Islet of Langerhans (tissue), 1 donor: Measurements from ENCODE around the gene NUBP2.
"Not testable (repeated sequence)": the region's sequence is repeated elsewhere in the genome, so short reads cannot be mapped to it uniquely, and the experiment has no call there.

Experiments
- FAIRE-seq: peaks from one replicate; lab custom pipeline; 2011; peaks lifted over from hg19 to GRCh38; lab: Jason Lieb, UNC

The NUBP2 gene

DNA sequence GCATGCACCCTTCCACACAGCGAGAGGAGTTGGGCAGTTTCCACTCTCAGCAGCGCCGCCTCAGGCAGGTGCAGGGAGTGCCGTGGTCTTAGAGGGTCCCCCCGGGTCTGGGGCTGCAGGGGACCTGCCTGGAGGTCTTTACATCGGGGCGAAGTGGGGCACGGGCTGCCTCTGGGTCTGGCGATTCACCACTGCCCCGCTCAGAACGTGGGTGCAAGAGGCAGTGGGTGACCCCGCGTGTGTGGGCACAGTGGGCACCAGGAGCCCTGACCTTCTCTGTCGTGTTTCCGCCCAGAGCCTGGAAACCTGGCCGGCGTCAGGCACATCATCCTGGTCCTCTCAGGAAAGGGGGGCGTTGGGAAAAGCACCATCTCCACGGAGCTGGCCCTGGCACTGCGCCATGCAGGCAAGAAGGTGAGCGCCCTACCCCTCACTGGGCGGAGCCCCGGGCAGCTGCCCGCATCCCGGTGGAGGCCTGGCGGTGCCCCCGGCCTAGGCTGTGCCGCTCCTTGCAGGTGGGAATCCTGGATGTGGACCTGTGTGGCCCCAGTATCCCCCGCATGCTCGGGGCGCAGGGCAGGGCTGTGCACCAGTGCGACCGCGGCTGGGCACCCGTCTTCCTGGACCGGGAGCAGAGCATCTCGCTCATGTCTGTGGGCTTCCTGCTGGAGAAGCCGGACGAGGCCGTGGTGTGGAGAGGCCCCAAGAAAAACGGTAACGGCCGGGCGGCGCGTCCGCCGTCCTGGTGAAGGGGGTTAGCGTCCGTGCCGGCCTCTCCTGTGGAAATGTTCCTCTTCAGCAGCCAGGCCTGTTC lies 3.7 kb downstream of the NUBP2 start:
- FAIRE-seq = no peak

DNA sequence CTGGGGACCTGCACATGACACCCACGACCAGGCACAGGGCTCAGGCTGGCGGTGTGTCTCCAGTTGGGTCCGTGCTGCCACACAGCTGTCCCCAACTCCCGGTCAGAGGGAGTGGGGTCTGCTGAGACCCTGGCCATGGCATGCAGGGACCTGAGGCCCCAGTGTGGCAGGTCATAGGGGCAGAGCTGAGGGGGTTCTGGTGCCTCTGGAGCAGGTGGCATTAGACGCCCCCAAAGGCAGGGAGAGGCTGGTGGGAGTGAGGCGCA lies 4.2 kb downstream of the NUBP2 start:
- no peak for FAIRE-seq

DNA sequence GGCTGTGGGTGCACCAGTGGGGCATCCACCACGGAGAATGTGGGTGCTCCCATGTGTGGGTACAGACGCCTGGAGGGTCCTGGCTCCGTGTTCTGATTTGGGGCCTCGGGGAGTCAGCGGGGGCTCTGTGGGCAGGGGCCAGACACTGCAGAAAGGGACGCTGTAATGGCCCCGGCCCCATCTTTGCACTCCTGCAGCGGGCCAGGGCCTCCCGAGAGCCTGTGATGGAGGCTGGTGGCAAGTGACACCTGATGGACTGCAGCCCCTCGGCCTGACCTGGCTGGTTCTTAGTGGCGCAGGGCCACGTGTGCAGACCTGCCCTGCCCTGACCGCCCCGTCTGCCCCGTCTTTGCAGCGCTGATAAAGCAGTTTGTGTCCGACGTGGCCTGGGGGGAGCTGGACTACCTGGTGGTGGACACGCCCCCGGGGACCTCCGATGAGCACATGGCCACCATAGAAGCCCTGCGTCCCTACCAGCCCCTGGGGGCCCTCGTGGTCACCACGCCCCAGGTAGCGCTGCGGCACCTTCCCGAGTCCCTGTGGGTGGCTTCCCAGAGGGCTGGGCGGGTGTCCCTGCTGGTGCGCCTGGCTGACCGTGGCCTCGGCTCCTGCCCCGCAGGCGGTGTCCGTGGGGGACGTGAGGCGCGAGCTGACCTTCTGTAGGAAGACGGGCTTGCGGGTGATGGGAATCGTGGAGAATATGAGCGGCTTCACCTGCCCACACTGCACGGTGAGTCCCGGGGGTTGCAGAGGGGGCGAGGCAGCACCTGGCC lies 4.7 kb downstream of the NUBP2 start:
- no peak for FAIRE-seq

DNA sequence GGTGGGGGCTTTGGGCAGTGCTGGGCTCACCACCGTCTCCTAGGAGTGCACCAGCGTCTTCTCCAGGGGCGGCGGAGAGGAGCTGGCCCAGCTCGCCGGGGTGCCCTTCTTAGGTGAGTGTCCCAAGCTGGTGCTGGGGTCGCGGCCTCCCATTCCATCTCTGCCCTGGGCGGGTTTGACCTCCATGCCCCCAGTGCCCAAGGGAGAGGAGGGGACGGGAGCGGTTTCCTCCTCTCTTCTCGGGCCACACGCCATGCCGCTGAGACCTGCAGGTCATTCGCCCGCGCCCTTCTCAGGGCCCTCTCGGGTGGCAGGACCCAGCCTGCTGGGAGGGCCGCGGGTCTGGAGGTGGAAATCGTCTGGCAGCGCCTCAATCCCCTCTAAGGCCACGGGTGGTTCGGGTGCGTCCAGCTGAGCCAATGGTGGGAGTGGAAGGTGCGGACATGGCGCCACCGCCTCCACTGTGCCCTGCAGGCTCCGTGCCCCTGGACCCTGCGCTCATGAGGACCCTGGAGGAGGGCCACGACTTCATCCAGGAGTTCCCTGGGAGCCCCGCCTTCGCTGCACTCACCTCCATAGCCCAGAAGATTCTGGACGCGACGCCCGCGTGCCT lies 5.4 kb downstream of the NUBP2 start:
- FAIRE-seq = no peak

DNA sequence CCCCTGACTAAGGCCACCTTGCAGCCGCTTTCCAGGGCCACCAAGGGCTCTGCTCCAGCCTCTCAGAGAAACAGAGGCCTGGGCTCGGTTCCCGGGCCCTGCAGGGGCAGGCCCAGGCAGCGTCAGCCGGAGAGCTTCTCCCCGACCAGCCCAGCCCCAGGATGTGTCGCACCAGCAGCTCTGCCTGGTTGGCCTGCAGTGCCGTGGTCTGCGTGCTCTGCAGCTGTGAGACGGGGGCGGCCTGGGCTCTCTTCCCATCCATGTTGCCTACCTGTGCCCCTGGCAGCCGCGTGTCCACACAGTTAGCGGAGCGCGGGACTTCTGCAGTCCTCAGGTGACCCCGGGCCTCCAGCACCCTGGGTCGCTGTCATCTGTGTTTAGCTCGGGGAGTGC lies 5.9 kb downstream of the NUBP2 start:
- no peak for FAIRE-seq

DNA sequence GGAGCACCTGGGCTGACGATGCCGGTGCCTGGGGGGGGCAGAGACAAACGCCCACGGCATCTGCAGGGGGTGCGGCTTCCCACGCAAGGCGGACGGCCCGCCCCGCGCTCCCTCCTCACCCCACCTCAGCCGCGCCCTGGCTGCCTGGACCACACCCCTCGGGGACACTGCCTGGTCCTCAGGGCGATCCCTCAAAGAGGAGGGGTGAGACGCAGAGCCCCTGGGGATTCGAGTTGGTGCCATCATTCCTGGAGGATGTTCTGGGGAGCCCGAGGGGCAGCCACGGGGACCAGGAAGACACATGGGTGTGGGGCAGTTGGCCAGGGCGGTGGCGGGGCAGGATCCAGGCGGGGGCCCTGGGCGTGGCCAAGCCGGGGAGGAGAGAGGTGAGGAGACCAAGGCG lies 6.9 kb downstream of the NUBP2 start:
- FAIRE-seq = no peak

DNA sequence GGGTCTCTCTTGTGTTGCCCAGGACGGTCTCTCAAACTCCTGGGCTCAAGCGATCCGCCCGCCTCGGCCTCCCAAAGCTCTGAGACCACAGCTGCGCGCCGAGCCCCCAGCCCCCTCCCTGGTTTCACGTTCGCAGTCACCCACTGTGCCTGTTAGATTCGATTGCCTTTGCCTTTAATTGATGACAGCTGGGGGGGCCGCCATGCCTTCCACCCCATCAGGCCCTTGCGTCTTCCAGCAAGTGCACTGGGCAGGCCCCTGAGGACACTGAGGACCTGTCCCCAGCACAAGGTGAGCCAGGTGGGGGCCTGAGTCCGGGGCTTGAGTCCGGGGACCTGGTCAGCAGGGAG lies 7.5 kb downstream of the NUBP2 start:
- no peak for FAIRE-seq

DNA sequence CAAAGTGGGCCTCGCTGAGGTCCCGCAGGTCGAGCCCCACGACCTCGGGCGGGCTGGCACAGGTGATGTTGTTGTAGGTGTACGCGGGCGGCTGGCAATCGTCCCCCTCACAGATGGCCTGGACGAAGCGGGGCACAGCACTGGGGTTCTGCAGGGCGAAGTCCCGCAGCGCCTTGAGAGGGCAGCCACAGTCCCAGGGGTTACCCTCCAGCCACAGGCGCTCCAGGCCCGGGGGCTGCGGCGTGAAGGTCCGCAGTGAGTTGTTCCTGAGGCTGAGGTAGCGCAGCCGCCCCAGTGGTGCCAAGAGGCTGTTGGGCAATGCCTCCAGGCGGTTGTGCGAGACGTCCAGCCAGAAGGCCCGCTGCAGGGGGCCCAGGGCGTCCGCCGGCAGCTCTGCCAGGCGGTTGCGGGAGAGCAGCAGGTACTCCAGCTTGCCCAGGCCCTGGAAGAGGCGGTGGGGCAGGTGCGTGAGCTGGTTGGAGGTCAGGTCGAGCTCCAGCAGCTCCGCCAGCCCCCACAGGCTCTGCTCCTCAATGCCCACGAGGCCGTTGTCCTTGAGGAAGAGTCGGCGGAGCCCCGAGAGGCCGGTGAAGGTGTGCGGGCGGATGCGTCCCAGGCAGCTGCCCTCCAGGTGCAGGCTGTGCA lies 8.0 kb downstream of the NUBP2 start:
- FAIRE-seq = no peak

DNA sequence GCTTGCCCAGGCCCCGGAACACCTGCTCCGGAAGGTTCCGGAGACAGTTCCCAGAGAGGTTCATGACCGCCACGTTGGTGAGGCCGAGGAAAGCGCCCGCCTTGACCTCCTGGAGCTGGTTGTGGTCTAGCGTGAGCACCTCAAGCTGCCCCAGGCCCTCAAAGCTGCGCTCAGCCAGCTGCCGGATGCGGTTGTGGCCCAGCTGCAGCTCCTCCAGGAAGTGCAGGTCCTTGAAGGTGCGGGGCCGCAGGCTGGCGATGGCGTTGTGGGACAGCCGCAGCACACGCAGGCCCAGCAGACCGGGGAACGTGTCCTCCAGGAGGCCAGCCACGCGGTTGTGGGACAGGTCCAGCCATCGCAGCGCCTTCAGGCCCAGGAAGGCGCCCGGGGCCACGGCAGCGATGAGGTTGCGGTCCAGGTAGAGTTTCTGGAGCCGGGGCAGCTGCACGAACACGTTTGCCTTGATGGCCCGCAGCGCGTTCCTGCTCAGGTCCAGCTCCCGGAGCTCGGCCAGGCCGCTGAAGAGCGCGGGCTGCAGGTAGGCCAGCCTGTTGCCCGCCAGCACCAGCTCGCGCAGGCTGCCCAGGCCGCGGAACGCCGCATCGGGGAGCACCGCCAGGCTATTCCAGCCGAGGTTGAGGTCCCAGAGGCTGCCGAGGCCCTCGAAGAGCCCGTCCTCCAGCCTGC lies 8.6 kb downstream of the NUBP2 start:
- no peak for FAIRE-seq

DNA sequence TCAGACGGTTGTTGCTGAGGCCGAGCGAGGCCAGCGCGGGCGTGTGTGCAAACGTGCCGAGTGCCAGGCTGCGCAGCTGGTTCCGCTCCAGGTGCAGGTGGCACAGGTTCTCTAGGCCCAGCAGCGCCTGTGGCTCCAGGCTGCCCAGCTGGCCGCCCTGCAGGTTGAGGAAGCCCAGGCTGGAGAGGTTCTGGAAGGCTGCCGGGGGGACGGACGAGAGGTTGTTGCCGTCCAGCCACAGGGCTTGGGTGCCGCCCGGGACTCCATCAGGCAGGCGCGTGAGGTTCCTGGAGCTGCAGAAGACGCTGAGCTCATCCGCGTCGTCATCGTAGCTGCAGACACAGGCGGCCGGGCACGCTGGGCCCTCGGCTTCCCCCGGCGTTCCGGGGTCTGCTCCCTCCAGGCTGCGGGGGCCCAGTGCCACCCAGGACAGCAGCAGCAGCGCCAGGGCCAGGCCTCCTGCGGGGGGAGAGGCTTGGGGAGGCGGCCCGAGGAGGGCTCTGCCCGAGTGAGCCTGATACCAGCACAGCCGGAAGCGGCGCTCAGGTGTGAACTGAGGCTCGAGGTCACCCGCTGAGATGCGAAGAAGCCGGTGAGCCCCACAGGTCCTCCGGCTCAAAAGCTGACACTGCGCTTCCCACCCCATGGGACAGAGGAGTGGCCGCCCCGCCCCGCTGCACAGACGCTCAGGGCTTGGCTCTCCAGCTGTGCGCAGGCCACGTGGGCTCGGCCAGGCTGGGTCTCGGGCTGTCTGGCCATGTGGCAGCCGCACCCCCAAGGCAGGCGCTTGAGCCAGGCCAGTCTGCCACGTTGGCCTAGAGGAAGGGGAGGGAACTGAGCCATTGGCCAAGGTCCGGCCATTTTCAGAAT lies 9.4 kb downstream of the NUBP2 start:
- FAIRE-seq = no peak

DNA sequence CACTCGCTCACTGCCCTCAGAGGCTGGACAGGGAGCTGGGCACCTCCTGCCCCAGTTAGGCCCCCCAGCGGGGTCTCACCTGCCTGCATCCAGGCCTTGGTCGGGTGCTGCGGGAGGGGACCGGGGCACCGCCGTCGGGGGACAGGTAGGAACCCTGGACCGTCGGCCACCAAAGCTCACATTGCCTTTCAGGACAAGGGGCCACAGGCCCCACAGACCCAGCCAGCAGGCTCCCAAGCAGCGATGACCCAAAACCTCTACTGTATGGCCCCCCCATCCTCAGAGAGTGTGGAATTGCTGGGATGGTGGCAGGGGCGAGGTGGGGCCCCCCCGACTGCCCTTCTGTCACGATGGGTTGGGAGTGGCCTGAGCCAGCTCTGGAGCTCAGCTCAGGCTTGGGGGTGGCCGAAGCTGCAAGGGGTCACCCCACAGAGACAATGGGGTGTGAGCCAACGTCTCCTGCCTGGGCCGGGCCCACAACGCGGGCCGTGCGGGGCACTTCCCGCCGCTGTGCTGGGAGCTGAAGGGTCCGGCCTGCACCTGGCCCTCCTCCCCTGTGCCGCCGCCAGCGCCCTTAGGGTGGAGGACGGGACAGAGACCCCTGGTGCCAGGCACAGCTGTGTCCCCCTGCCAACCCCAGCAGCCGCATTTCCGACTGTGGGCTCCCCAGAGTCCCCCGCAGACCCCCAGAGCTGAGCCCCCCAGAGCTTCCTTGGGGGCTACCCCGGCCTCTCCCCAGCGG lies 10.2 kb downstream of the NUBP2 start:
- FAIRE-seq = no peak

DNA sequence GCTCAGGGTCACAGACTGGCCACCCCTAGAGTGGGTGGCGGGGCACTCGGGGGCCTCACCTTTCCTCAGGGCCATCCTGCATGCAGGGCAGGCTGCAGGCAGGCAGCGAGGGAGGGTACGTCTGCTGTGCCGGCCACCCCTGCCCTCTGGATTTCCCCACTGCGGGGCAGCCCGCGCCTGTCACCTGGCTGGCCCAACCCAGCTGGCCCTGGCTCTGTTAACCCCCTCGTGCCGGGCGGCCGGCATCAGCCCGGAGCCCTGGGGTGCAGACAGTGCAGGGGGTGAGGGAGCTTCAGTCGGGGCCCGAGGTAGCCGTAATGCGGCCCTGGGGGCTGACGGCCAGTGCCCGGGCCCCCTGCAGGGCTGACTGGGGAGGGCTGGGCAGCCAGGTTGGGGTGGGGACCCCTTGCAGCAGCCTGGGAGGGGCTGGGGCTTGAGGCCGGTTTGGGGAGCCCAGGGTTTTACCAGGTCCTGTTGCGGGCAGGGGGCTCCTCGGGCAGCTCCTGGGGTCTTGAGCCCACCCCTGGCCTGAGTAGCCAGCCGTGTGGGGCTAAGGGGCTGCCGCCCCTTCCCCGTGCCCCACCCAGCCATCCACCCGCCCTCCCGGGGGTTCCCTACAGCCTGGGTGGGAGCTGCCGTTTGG lies 10.9 kb downstream of the NUBP2 start, which contains the start of gene IGFALS:
Gene IGFALS, minus strand, starts transcription at position 128 of the 643 bp plus-strand sequence. Its CDS starts 53 bp downstream, at position 75.
- FAIRE-seq = no peak

DNA sequence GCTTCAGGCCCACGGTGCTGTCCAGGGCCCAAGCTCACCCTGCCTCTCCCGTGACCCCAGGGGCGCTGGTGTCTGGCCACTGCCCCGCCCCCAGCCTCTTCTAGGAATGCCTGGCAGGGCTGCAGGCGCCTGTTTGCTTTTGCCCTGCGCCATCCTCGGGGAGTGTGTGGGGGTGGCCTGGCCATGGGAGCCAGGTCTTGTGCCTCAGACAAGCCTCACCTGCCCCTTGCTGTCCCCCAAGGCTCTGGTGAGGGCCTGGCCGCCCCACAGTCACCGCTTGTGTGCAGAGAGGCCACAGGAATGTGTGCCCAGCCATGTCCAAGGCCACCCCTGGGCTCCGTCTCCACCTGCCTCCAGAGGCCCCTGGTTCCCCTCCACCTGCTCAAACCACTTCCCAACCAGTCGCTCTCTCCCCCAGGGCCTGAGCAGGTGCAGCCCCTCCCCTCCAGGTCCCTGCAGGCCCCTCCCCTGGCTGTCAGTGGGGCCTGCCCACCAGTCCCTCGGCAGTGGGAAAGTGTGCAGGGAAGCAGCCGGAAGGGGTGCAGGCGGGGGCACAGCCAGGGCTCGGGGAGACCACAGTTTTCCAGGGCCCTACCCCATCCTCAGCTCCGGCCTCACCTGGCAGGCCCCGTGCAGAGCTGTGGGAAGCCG lies 11.6 kb downstream of the NUBP2 start:
- FAIRE-seq = no peak

DNA sequence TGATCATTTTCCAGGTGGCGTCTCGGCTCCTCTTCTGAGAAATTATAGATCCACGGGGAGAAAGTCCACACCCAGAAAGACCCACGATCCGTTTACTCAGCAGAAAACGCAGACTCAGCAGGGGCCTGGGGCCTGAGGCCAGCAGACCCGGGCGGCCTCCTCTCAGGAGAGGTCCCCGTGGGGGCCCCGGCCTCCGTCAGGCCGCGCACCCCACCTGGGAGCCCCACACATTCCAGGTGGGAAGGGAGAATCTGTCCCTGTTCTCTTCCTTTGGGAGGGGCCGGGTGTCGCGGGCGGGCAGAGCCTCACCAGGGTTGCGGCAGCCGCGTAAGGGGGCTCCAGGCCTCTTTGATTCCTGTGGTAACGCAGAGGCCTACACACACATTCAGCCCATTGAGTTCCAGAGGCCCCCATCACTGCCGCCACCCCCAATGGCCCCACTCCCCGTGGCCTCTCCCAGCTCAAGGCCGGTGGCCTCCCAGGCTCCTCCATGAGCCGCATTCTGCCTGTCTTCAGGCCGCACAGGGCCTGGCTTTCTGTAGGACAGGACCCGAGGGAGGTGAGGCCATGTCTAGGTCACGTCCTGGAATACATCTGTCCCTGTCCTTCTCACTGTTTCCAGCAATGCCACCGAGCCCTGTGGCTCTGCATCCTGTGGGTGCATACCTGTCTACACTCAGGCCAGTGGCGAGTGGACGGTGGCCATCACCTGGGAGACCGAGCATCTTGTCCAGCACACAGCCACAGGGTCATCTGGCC lies 12.3 kb downstream of the NUBP2 start:
- FAIRE-seq = no peak

DNA sequence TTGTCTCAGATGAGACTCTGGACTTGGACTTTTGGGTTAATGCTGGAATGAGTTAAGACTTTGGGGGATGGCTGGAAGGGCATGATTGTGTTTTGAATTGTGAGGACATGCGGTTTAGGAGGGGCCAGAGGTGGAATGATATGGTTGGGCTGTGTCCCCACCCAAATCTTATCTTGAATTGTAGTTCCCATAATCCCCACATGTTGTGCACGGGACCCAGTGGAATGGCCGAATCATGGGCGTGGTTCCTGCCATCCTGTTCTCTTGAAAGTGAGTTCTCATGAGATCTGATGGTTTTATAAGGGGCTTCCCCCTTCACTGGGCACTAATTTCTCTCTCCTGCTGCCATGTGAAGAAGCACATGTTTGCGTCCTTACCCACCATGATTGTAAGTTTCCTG lies 16.5 kb downstream of the NUBP2 start:
- not testable (repeated sequence) for FAIRE-seq

DNA sequence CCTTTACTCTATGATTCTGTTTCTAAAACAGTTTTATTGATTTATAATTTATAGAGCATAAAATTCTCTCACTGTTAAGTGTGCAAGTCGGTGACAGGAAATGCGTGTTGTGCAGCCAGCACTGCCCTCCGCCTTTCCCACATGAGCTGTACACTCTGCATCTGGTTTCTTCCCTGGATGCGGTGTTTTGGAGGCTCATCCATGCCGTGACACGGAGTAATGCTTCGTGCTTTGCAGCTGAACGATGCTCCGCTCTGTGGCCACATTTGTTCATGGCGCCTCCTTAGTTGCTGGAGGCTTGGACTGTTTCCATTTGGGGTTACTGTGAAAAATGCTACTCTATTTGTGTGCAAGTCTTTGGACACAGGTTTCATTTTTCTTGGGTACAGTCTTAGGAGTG lies 17.9 kb downstream of the NUBP2 start:
- FAIRE-seq = no peak

DNA sequence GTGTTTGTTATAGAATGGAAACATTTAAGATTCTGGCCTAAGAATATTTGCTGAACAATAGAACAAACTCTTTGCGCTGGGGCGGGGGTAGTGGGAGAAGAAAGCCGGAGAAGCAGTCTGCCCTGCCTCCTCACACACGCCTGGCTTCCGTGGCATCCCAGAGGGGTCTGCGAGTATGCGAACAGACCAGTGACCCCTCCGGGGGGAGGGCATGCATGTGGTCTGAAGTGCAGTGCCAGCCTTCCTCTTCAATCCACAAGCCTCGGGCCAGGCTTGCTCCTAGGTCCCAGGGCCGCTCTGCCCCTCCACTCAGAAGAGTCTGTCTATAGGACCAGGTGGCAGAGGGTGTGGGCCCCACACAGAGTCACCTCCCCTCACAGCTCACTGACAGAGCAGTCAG lies 24.9 kb downstream of the NUBP2 start:
- no peak for FAIRE-seq

DNA sequence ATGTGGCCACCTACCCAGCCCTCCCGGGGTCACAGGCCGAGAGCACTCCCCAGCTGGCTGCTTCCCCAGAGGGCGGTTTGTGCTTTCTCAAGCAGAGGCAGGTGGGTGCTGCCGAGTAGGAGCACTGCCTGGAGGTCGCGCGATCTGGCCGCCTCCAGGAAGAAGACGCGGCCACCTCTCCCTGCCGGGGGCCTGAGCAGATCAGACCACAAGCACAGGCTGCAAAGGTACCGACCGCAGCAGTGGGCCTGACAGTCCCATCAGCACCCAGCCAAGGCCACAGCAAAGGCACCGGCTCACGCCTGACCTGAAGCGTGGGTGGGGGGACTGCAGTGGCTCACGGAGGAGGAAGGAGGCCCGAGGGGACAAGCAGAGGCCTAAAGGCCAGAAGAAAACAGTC lies 25.9 kb downstream of the NUBP2 start:
- FAIRE-seq = no peak

DNA sequence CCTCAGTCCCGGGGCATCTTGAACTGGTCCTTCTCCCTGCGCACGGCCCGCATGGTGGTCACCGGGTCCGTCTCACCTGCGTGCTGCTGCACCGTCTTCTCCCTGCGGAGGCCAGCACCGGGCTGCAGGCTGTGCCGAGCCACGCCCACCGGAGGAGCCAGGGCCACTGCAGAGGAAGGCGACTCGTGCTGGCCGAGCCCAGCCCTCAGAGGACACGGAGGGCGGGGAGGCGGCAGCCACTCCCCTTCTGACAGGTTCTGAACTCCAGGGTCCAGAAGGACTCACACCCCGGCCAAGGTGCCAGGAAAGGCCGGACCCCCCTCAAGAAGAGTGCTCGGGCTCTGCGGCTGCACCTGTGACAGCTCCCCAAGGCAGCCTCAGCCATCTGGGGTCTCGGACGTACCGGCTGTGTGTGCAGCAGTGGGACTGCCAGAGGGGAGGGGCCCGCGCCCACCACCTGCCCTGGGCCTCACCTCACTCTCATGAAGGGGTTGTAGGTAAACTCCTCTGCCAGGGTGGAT lies 26.6 kb downstream of the NUBP2 start:
- no peak for FAIRE-seq
